Activated CD8-positive, alpha-beta T cell treated with anti-CD3 and anti-CD28 coated beads for 36 hours (primary cell): ENCODE data around the gene KRT7. TPM values are rescaled to one million over a fixed set of nuclear protein-coding genes. Genes with fewer than 3 reads are reported as not detected.

Source experiments
- ATAC-seq: fragments of 200-7000 bp; cut with Tn5 transposase; one replicate; pipeline ENCODE4 v1.10.0; 2021; ENCODE audit warnings: mild to moderate bottlenecking, moderate library complexity
- CTCF ChIA-PET: fragments of 350-600 bp; sonication (Branson Sonifier 250); formaldehyde crosslinking; loops from one replicate; lab custom pipeline; 2021; ENCODE audit warnings: antibody characterized with exemption; lab: Charles Lee
- POLR2A ChIA-PET: fragments of 350-600 bp; sonication (Branson Sonifier 250); formaldehyde crosslinking; loops from one replicate; lab custom pipeline; 2021; ENCODE audit warnings: antibody characterized with exemption; lab: Charles Lee
- DNase-seq: peaks from one replicate; pipeline ENCODE4 v3.0.0-alpha.2; 2020
- H3K27ac Mint-ChIP-seq: one replicate; pipeline ENCODE4 v1.8.0; 2021; ENCODE audit warnings: mild to moderate bottlenecking, mixed read lengths
- H3K27me3 Mint-ChIP-seq: one replicate; pipeline ENCODE4 v1.8.0; 2021; ENCODE audit warnings: mixed read lengths
- H3K36me3 Mint-ChIP-seq: one replicate; pipeline ENCODE4 v1.8.0; 2021; ENCODE audit warnings: low read depth, mixed read lengths
- H3K4me1 Mint-ChIP-seq: one replicate; pipeline ENCODE4 v1.8.0; 2021; ENCODE audit warnings: low read depth, mixed read lengths
- H3K4me3 Mint-ChIP-seq: one replicate; pipeline ENCODE4 v1.8.0; 2021; ENCODE audit warnings: mild to moderate bottlenecking, moderate library complexity, mixed read lengths
- H3K9me3 Mint-ChIP-seq: one replicate; pipeline ENCODE4 v1.8.0; 2021; ENCODE audit warnings: mixed read lengths
- CTCF ChIP-seq: fragments of 200-600 bp; IDR thresholded peaks from one replicate; pipeline ENCODE4 v1.8.0; 2022; ENCODE audit warnings: antibody characterized with exemption, mild to moderate bottlenecking
- intact Hi-C: fragments of 100-400 bp; cut with micrococcal nuclease; formaldehyde crosslinking; loops from one replicate; pipeline ENCODE4 v1.10.0; 2022
- total RNA-seq, 2 experiments: library from RNA; stranded (reverse); gene quantifications; one replicate each; pipeline ENCODE4 v1.2.3, GENCODE V29; 2021

Gene KRT7
- total RNA-seq, 2 experiments from 2014 or later: 2.1 to 3.1 TPM

- H3K9me3 Mint-ChIP-seq: no peaks in the 10 kb centered on the region
- H3K4me3 Mint-ChIP-seq: peak overlapping the region; percentile 62
- ChIA-PET POLR2A (interaction anchor here (0.6 to 0.8 kb wide), 2 partner anchors 22 to 185 kb away, joined by 3 to 4 read pairs; no protein-coding TSS in a partner anchor), CTCF (interaction anchor here (0.8 to 2.2 kb wide), 7 partner anchors 20 to 88 kb away, joined by 3 to 9 read pairs (median 3); no protein-coding TSS in a partner anchor)
- H3K27me3 Mint-ChIP-seq: peaks cover 5% of the 10 kb centered on the region
- no peaks in the 10 kb centered on the region for H3K36me3 Mint-ChIP-seq
- no peak for TF ChIP-seq CTCF
- intact Hi-C loops: no loop called here
- peak; percentile 98 for ATAC-seq
- peaks cover 23% of the 10 kb centered on the region for H3K4me1 Mint-ChIP-seq
- H3K27ac Mint-ChIP-seq: peak overlapping the region; percentile 90
- DNase-seq: peak; percentile 91
Observed at GRCh38 chr12:52243856-52244614, 11.0 kb downstream of the KRT7 start.

DNA sequence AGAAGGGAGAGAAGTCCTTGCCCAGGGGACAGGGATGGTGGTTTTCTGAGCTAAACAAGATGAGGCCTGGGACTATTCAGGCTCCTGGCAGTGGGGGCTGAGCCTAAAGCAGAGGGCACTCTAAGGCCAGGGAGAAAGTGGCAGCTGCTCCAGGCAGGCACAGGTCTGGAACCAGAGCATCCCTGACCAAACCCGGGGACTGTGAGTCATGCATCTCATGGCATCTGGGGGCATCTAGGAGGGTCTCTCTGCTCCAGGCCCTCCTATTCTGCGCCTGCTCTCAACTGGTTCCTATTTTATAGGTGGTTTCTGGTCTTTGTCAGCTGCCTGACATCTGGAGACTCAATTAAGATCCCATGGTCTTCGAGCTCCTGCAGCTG lies 11.6 kb downstream of the KRT7 start:
- POLR2A ChIA-PET: interaction anchor here (0.6 kb wide), 1 partner anchor 185 kb away, joined by 3 read pairs; no protein-coding TSS in a partner anchor
- Mint-ChIP-seq H3K9me3 (no peaks in the 10 kb centered on the region), H3K4me1 (peaks cover 23% of the 10 kb centered on the region), H3K4me3 (peak overlapping the region; percentile 62), H3K36me3 (no peaks in the 10 kb centered on the region), H3K27ac (peak overlapping the region; percentile 90), H3K27me3 (peaks cover 10% of the 10 kb centered on the region)
- CTCF ChIA-PET: interaction anchor here (0.8 to 2.2 kb wide), 4 partner anchors 35 to 88 kb away, joined by 3 to 9 read pairs (median 6); no protein-coding TSS in a partner anchor
- ATAC-seq (no peak), DNase-seq (no peak)
- intact Hi-C loops: no loop called here
- no peak for TF ChIP-seq CTCF

- peaks cover 15% of the 10 kb centered on the region for H3K27me3 Mint-ChIP-seq
- ATAC-seq: no peak
- H3K36me3 Mint-ChIP-seq: no peaks in the 10 kb centered on the region
- intact Hi-C loops: no loop called here
- peaks cover 28% of the 10 kb centered on the region for H3K4me1 Mint-ChIP-seq
- ChIA-PET CTCF (interaction anchor here (1.1 to 2.2 kb wide), 3 partner anchors 23 to 82 kb away, joined by 4 to 9 read pairs (median 8); no protein-coding TSS in a partner anchor), POLR2A (interaction anchor here (0.7 kb wide), 1 partner anchor 9 kb away, joined by 3 read pairs; no protein-coding TSS in a partner anchor)
- H3K4me3 Mint-ChIP-seq: no peak overlapping the region
- no peak for DNase-seq
- H3K27ac Mint-ChIP-seq: no peak overlapping the region
- TF ChIP-seq CTCF: no peak
- no peaks in the 10 kb centered on the region for H3K9me3 Mint-ChIP-seq
Observed at GRCh38 chr12:52245259-52245961, 12.4 kb downstream of the KRT7 start.

DNA sequence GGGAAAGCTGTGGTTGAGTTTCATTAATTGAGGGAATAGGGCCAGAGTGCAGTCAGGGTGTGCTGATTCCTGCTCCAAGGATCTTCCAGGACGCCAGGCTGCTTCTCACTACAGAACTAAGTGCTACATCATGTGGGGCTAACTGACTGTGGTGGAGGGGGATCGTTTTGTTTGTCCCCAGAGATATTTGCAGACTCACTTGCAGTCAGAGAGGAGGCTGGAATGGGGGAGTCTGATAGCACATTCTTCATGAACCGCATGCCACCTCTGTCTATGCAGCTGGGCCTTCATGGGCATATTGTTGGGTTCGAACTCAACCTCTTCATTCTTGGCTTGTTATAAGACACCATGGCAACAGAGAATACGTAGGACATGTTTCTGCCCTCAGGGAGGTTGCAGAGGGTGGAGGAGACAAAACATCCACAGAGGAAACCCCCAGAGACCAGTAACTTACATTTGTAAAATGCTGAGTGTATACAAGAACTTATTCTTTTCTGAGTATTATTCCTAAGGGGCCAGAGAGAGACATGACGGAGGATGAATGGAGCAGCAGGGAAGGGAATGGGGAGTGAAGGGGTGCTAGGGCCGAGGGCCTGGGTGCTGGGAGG lies 13.0 kb downstream of the KRT7 start:
- H3K4me3 Mint-ChIP-seq: no peak overlapping the region
- no peak overlapping the region for H3K27ac Mint-ChIP-seq
- peaks cover 28% of the 10 kb centered on the region for H3K4me1 Mint-ChIP-seq
- CTCF ChIA-PET: interaction anchor here (1.1 to 2.2 kb wide), 2 partner anchors 24 to 34 kb away, joined by 4 to 9 read pairs; no protein-coding TSS in a partner anchor
- POLR2A ChIA-PET: interaction anchor here (0.7 kb wide), 1 partner anchor 9 kb away, joined by 3 read pairs; no protein-coding TSS in a partner anchor
- peaks cover 17% of the 10 kb centered on the region for H3K27me3 Mint-ChIP-seq
- no peaks in the 10 kb centered on the region for H3K9me3 Mint-ChIP-seq
- no peak for DNase-seq
- TF ChIP-seq CTCF: no peak
- ATAC-seq: no peak
- intact Hi-C loops: no loop called here
- no peaks in the 10 kb centered on the region for H3K36me3 Mint-ChIP-seq
